Femur (tissue), 1 donor: Measurements from ENCODE around the gene ANTXR1.
"Not testable (repeated sequence)": the region's sequence is repeated elsewhere in the genome, so short reads cannot be mapped to it uniquely, and the experiment has no call there.

Experiments used
- DNase-seq: peaks from one replicate; pipeline ENCODE4 v3.0.0-alpha.2; 2017

The ANTXR1 gene

GRCh38 chr2:69167469-69167822 is 154.5 kb downstream of the ANTXR1 start:
- DNase-seq: no peak

GRCh38 chr2:69168144-69168813 is 155.3 kb downstream of the ANTXR1 start:
- no peak for DNase-seq

GRCh38 chr2:69168950-69169654 is 156.1 kb downstream of the ANTXR1 start:
- no peak for DNase-seq

- DNase-seq: no peak
Measured at GRCh38 chr2:69169655-69170389, 156.8 kb downstream of the ANTXR1 start.

- no peak for DNase-seq
Measured at GRCh38 chr2:69170661-69171060, 157.7 kb downstream of the ANTXR1 start.

GRCh38 chr2:69171116-69171896 is 158.3 kb downstream of the ANTXR1 start:
- DNase-seq: no peak

- DNase-seq: no peak
Measured at GRCh38 chr2:69171897-69172525, 159.0 kb downstream of the ANTXR1 start.

GRCh38 chr2:69173706-69174105 is 160.7 kb downstream of the ANTXR1 start:
- DNase-seq: no peak

GRCh38 chr2:69174211-69174610 is 161.2 kb downstream of the ANTXR1 start:
- DNase-seq: not testable (repeated sequence)

GRCh38 chr2:69175790-69176715 is 163.1 kb downstream of the ANTXR1 start:
- no peak for DNase-seq

- peak; percentile 82 for DNase-seq
Measured at GRCh38 chr2:69177063-69177771, 164.2 kb downstream of the ANTXR1 start.

GRCh38 chr2:69177785-69178636 is 165.0 kb downstream of the ANTXR1 start:
- DNase-seq: peak; percentile 82

GRCh38 chr2:69178756-69179155 is 165.8 kb downstream of the ANTXR1 start:
- no peak for DNase-seq

GRCh38 chr2:69180227-69180626 is 167.2 kb downstream of the ANTXR1 start:
- no peak for DNase-seq

- DNase-seq: no peak
Measured at GRCh38 chr2:69180974-69181373, 168.0 kb downstream of the ANTXR1 start.

- DNase-seq: no peak
Measured at GRCh38 chr2:69181806-69182427, 168.9 kb downstream of the ANTXR1 start.

- DNase-seq: no peak
Measured at GRCh38 chr2:69183659-69184058, 170.7 kb downstream of the ANTXR1 start.

- no peak for DNase-seq
Measured at GRCh38 chr2:69184224-69184623, 171.2 kb downstream of the ANTXR1 start.

GRCh38 chr2:69185807-69186206 is 172.8 kb downstream of the ANTXR1 start:
- no peak for DNase-seq
